Spleen (tissue), 7 donors: ENCODE data around the gene BNC2.

Source experiments
- POLR2AphosphoS5 ChIP-seq, 3 donors: sonication (generic); formaldehyde crosslinking; IDR thresholded peaks; one replicate each; pipeline ENCODE4 v1.5.1; 2017; ENCODE audit warnings: antibody characterized with exemption in 3 of 3
- TF ChIP-seq, protein P1 (sequence below), 11 experiments: fragments of 200-600 bp in 7 of 11; fragments of 450-650 bp in 4 of 11; sonication (generic) in 4 of 11; IDR thresholded peaks in 8 of 11; conservative IDR thresholded peaks in 3 of 11; 1 replicate in 7 of 11; 2 replicates in 4 of 11; pipeline versions ENCODE4 v1.4.0 to v1.8.0; 2016 to 2021; ENCODE audit warnings: antibody characterized with exemption in 11 of 11, inconsistent platforms in 4 of 11, mild to moderate bottlenecking in 1 of 11
- donor health status: DM: no; HTN: no; CAD: no; lungs with moderate emphysema.
- donor health status: DM: no; HTN: no; CAD: no.
- donor health status: DM: no; HTN: no; CAD: no.

DNA sequence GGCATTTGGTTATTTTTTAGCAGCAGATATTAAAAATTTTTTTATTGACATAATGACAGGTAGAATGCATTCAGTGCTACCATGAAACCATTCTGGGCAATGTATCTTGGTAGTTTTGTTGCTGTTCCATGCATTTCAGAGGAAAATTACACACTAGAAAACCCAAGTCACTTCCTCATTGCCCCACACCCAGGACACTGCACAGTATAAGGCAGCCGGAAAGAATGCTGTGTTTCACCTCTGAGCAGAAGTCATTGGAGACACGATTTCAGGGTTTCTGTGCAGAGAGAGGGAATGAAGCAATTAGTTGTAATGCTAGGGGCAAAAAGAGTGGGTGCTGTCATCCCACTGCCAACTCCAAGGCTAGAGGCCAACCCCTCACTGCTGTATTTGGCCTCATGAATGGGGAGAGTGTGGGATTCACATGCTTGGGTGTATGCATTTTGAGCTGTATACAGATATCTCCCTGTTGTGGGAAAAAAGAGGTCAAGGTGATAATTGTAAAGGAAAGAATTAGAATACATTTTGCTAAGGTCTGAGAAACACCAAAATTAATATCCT is 290.5 kb downstream of the BNC2 start:
- TF ChIP-seq, protein P1, sequence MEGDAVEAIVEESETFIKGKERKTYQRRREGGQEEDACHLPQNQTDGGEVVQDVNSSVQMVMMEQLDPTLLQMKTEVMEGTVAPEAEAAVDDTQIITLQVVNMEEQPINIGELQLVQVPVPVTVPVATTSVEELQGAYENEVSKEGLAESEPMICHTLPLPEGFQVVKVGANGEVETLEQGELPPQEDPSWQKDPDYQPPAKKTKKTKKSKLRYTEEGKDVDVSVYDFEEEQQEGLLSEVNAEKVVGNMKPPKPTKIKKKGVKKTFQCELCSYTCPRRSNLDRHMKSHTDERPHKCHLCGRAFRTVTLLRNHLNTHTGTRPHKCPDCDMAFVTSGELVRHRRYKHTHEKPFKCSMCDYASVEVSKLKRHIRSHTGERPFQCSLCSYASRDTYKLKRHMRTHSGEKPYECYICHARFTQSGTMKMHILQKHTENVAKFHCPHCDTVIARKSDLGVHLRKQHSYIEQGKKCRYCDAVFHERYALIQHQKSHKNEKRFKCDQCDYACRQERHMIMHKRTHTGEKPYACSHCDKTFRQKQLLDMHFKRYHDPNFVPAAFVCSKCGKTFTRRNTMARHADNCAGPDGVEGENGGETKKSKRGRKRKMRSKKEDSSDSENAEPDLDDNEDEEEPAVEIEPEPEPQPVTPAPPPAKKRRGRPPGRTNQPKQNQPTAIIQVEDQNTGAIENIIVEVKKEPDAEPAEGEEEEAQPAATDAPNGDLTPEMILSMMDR (IDR thresholded peaks at IDR 0.05 in 8 of 11, conservative IDR thresholded peaks at IDR 0.05 in 3 of 11): no peak
- no peak for TF ChIP-seq POLR2AphosphoS5 (IDR thresholded peaks at IDR 0.05)
